Caco-2 (cell line): ENCODE measurements around the gene STRIT1. TPM values are rescaled to one million over a fixed set of nuclear protein-coding genes. Genes with fewer than 3 reads are reported as not detected.

Source experiments
- BruUV-seq: library from RNA; stranded (reverse); fragments of 400-500 nt; replicated peaks from 2 replicates; lab custom pipeline; 2021; lab: Mats Ljungman, UMichigan
- CTCF ChIA-PET: fragments of 300-600 bp; sonication (Branson Sonifier 250); formaldehyde crosslinking; loops from one replicate; lab custom pipeline; 2022; ENCODE audit warnings: antibody characterized with exemption; lab: Charles Lee
- POLR2A ChIA-PET: fragments of 300-600 bp; sonication (Branson Sonifier 250); formaldehyde crosslinking; loops from one replicate; lab custom pipeline; 2022; ENCODE audit warnings: antibody characterized with exemption; lab: Charles Lee
- DNase-seq, 2 experiments: peaks; one replicate each; pipeline versions ENCODE4 v3.0.0 to v3.0.0-alpha.2; 2020 to 2022
- H3K27me3 ChIP-seq: replicated peaks from 2 replicates; pipeline ENCODE4 v1.6.0; 2011; ENCODE audit warnings: low read length; ENCODE audit not compliant: control insufficient read depth, insufficient read depth
- H3K36me3 ChIP-seq: 2 replicates; pipeline ENCODE4 v1.5.1; 2011; ENCODE audit warnings: low read length; ENCODE audit not compliant: control insufficient read depth, insufficient read depth
- H3K4me1 ChIP-seq: fragments of 250-450 bp; sonication (Bioruptor Pico); 2 replicates; pipeline ENCODE4 v1.5.1; 2020; ENCODE audit warnings: mild to moderate bottlenecking
- H3K4me3 ChIP-seq: 2 replicates; pipeline ENCODE4 v1.5.1; 2011; ENCODE audit warnings: low read depth, mild to moderate bottlenecking, control low read depth, low read length
- H3K9me3 ChIP-seq: fragments of 250-450 bp; sonication (Bioruptor Pico); 2 replicates; pipeline ENCODE4 v1.5.1; 2020; ENCODE audit warnings: mild to moderate bottlenecking, moderate library complexity
- H3K27ac Mint-ChIP-seq: one replicate; pipeline ENCODE4 v1.8.0; 2022; ENCODE audit warnings: mixed read lengths; ENCODE audit not compliant: unreplicated experiment
- H3K27me3 Mint-ChIP-seq: one replicate; pipeline ENCODE4 v1.8.0; 2022; ENCODE audit warnings: mixed read lengths; ENCODE audit not compliant: insufficient read depth, unreplicated experiment
- H3K36me3 Mint-ChIP-seq: one replicate; pipeline ENCODE4 v1.8.0; 2022; ENCODE audit warnings: mild to moderate bottlenecking, mixed read lengths; ENCODE audit not compliant: insufficient read depth, unreplicated experiment
- H3K4me1 Mint-ChIP-seq: one replicate; pipeline ENCODE4 v1.8.0; 2022; ENCODE audit warnings: low read depth, mixed read lengths; ENCODE audit not compliant: unreplicated experiment
- H3K4me3 Mint-ChIP-seq: one replicate; pipeline ENCODE4 v1.8.0; 2022; ENCODE audit warnings: mild to moderate bottlenecking, moderate library complexity, mixed read lengths; ENCODE audit not compliant: unreplicated experiment
- H3K9me3 Mint-ChIP-seq: one replicate; pipeline ENCODE4 v1.8.0; 2022; ENCODE audit warnings: mixed read lengths; ENCODE audit not compliant: unreplicated experiment
- CTCF ChIP-seq, 2 experiments: fragments of 200-600 bp in 1 of 2; IDR thresholded peaks; 1 replicate in 1 of 2; 2 replicates in 1 of 2; pipeline versions ENCODE4 v1.5.1 to v1.8.0; 2011 to 2022; ENCODE audit warnings: antibody characterized with exemption in 1 of 2, control low read depth in 1 of 2, inconsistent platforms in 1 of 2, low read depth in 1 of 2, low read length in 1 of 2, mild to moderate bottlenecking in 1 of 2, moderate library complexity in 1 of 2; ENCODE audit not compliant: insufficient read depth in 1 of 2, severe bottlenecking in 1 of 2, unreplicated experiment in 1 of 2
- intact Hi-C: fragments of 100-400 bp; cut with micrococcal nuclease; formaldehyde crosslinking; loops from one replicate; pipeline ENCODE4 v1.10.0; 2022; ENCODE audit not compliant: unreplicated experiment
- total RNA-seq: library from RNA; stranded (reverse); gene quantifications from 2 replicates; pipeline ENCODE4 v1.2.3, GENCODE V29; 2022

The STRIT1 gene
- total RNA-seq, 1 experiment from 2014 or later, result not detected

- ChIA-PET CTCF (interaction anchor here (1.6 kb wide), 1 partner anchor 379 kb away, joined by 4 read pairs; no protein-coding TSS in a partner anchor), POLR2A (no interaction called here)
- H3K4me3 Mint-ChIP-seq, result no peak overlapping the region
- Histone ChIP-seq H3K27me3 (no peaks in the 10 kb centered on the region), H3K4me3 (no peak overlapping the region), H3K4me1 (no peaks in the 10 kb centered on the region), H3K36me3 (no peaks in the 10 kb centered on the region), H3K9me3 (no peaks in the 10 kb centered on the region)
- H3K27me3 Mint-ChIP-seq, result no peaks in the 10 kb centered on the region
- no peak overlapping the region for H3K27ac Mint-ChIP-seq
- H3K9me3 Mint-ChIP-seq, result no peaks in the 10 kb centered on the region
- intact Hi-C loops, result loop anchor here (1.0 to 10.0 kb wide), 4 partner anchors 138 to 565 kb away; partner anchors contain the start of gene MME
- H3K4me1 Mint-ChIP-seq, result no peaks in the 10 kb centered on the region
- TF ChIP-seq CTCF (IDR thresholded peaks at IDR 0.05; ENCODE audit: insufficient read depth in 1 of 2, low read depth in 1 of 2, low read length in 1 of 2, severe bottlenecking in 1 of 2, unreplicated experiment in 1 of 2), result peak; percentile 63 to 64
- no TSS peak for BruUV-seq
- no peaks in the 10 kb centered on the region for H3K36me3 Mint-ChIP-seq
- peak; percentile 41 to 48 for DNase-seq
These were observed 29.7 kb upstream of the STRIT1 start for GRCh38 chr3:155323063-155323666.

- Histone ChIP-seq H3K36me3 (no peaks in the 10 kb centered on the region), H3K4me3 (no peak overlapping the region), H3K4me1 (no peaks in the 10 kb centered on the region), H3K9me3 (no peaks in the 10 kb centered on the region), H3K27me3 (no peaks in the 10 kb centered on the region)
- intact Hi-C loops, result loop anchor here (10.0 kb wide), 2 partner anchors 137 to 237 kb away; partner anchors contain the start of gene MME
- no peak for TF ChIP-seq CTCF (IDR thresholded peaks at IDR 0.05; ENCODE audit: insufficient read depth in 1 of 2, low read depth in 1 of 2, low read length in 1 of 2, severe bottlenecking in 1 of 2, unreplicated experiment in 1 of 2)
- Mint-ChIP-seq H3K36me3 (no peaks in the 10 kb centered on the region), H3K4me1 (no peaks in the 10 kb centered on the region), H3K27ac (no peak overlapping the region), H3K4me3 (no peak overlapping the region), H3K27me3 (no peaks in the 10 kb centered on the region), H3K9me3 (no peaks in the 10 kb centered on the region)
- no TSS peak for BruUV-seq
- ChIA-PET POLR2A (no interaction called here), CTCF (no interaction called here)
- DNase-seq, result no peak
These were observed 27.9 kb upstream of the STRIT1 start for GRCh38 chr3:155321418-155321817.

- H3K4me3 ChIP-seq, result no peak overlapping the region
- Mint-ChIP-seq H3K9me3 (no peaks in the 10 kb centered on the region), H3K27ac (no peak overlapping the region), H3K36me3 (no peaks in the 10 kb centered on the region), H3K4me3 (no peak overlapping the region), H3K27me3 (no peaks in the 10 kb centered on the region), H3K4me1 (no peaks in the 10 kb centered on the region)
- H3K9me3 ChIP-seq, result no peaks in the 10 kb centered on the region
- no peak for TF ChIP-seq CTCF (IDR thresholded peaks at IDR 0.05; ENCODE audit: insufficient read depth in 1 of 2, low read depth in 1 of 2, low read length in 1 of 2, severe bottlenecking in 1 of 2, unreplicated experiment in 1 of 2)
- CTCF ChIA-PET, result no interaction called here
- POLR2A ChIA-PET, result no interaction called here
- no peak for DNase-seq
- BruUV-seq, result no TSS peak
- no peaks in the 10 kb centered on the region for H3K4me1 ChIP-seq
- no peaks in the 10 kb centered on the region for H3K36me3 ChIP-seq
- no peaks in the 10 kb centered on the region for H3K27me3 ChIP-seq
- intact Hi-C loops, result loop anchor here (10.0 kb wide), 2 partner anchors 136 to 236 kb away; partner anchors contain the start of gene MME
These were observed 27.5 kb upstream of the STRIT1 start for GRCh38 chr3:155320934-155321333.
